GM19395 (cell line): Measurements from ENCODE around the gene POLR2J.
"Not testable (repeated sequence)": the region's sequence is repeated elsewhere in the genome, so short reads cannot be mapped to it uniquely, and the experiment has no call there.

ENCODE experiments used
- ATAC-seq: cut with Tn5 transposase; IDR thresholded peaks from one replicate; pipeline ENCODE4 v1.9.1; 2021; ENCODE audit warnings: mild to moderate bottlenecking, moderate library complexity; ENCODE audit not compliant: unreplicated experiment

Gene POLR2J

GRCh38 chr7:102496861-102497260, 18.1 kb upstream of the POLR2J start:
- ATAC-seq, result not testable (repeated sequence)

- ATAC-seq, result peak; percentile 65
Observed at GRCh38 chr7:102494473-102495149, 15.9 kb upstream of the POLR2J start.

GRCh38 chr7:102494026-102494425, 15.3 kb upstream of the POLR2J start:
- peak; percentile 4 for ATAC-seq

- ATAC-seq, result peak; percentile 49
Observed at GRCh38 chr7:102493220-102493935, 14.7 kb upstream of the POLR2J start.

GRCh38 chr7:102490529-102491075, 11.9 kb upstream of the POLR2J start:
- not testable (repeated sequence) for ATAC-seq

GRCh38 chr7:102484317-102484716, 5.6 kb upstream of the POLR2J start:
- ATAC-seq, result not testable (repeated sequence)

GRCh38 chr7:102481962-102482361, 3.2 kb upstream of the POLR2J start:
- ATAC-seq, result not testable (repeated sequence)

GRCh38 chr7:102479982-102480637, 1.4 kb upstream of the POLR2J start:
- ATAC-seq, result not testable (repeated sequence)

- peak; percentile 36 for ATAC-seq
Observed at GRCh38 chr7:102479209-102479584, 475 bp upstream of the POLR2J start.

- ATAC-seq, result not testable (repeated sequence)
Observed at GRCh38 chr7:102474736-102475435, 3.8 kb downstream of the POLR2J start.

GRCh38 chr7:102474116-102474515, 4.6 kb downstream of the POLR2J start:
- ATAC-seq, result not testable (repeated sequence)

GRCh38 chr7:102473271-102473991, 5.3 kb downstream of the POLR2J start:
- no peak for ATAC-seq

- ATAC-seq, result no peak
Observed at GRCh38 chr7:102472126-102473041, 6.3 kb downstream of the POLR2J start.

GRCh38 chr7:102471791-102472125, 7.0 kb downstream of the POLR2J start:
- ATAC-seq, result no peak

GRCh38 chr7:102469972-102470825, 8.5 kb downstream of the POLR2J start:
- no peak for ATAC-seq

- no peak for ATAC-seq
Observed at GRCh38 chr7:102469351-102469971, 9.3 kb downstream of the POLR2J start.

GRCh38 chr7:102468478-102469350, 10.0 kb downstream of the POLR2J start:
- no peak for ATAC-seq
